Measurements from ENCODE around the gene NPY5R. TPM values are rescaled to one million over a fixed set of nuclear protein-coding genes. Genes with fewer than 3 reads are reported as not detected.

Gene NPY5R
- total and polyA plus RNA-seq, 2 experiments from 2014 or later, result 0.30 to 0.46 TPM

DNA sequence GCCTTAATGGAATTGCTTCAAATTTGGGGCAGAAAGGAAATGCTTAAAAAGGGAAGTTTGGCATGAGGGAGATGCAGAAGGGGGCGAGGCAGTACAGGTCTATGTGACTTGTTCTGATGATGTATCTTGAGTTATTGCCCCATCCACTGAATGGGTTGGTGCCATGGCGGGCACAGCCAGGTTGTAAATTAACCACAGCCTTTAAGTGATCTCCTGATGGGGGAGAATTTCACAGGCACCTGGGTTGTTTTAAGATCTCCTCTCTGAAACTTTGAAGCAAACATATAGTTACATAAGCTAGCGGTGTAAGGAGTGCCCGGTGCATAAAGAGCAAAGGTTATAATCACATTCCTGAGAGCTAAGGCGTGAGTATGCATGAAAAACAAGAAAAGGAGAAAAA, 37.0 kb downstream of the NPY5R start:
- H3K36me3 ChIP-seq (replicated peaks; ENCODE audit: insufficient read depth, low read depth), result no peaks in the 10 kb centered on the region
- TF ChIP-seq, protein P1, sequence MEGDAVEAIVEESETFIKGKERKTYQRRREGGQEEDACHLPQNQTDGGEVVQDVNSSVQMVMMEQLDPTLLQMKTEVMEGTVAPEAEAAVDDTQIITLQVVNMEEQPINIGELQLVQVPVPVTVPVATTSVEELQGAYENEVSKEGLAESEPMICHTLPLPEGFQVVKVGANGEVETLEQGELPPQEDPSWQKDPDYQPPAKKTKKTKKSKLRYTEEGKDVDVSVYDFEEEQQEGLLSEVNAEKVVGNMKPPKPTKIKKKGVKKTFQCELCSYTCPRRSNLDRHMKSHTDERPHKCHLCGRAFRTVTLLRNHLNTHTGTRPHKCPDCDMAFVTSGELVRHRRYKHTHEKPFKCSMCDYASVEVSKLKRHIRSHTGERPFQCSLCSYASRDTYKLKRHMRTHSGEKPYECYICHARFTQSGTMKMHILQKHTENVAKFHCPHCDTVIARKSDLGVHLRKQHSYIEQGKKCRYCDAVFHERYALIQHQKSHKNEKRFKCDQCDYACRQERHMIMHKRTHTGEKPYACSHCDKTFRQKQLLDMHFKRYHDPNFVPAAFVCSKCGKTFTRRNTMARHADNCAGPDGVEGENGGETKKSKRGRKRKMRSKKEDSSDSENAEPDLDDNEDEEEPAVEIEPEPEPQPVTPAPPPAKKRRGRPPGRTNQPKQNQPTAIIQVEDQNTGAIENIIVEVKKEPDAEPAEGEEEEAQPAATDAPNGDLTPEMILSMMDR (IDR thresholded peaks at IDR 0.05; ENCODE audit: poor library complexity), result no peak
- TF ChIP-seq EZH2phosphoT487 (IDR thresholded peaks at IDR 0.05; ENCODE audit: low read depth, severe bottlenecking, unreplicated experiment) (no peak), EZH2 (IDR thresholded peaks at IDR 0.05; ENCODE audit: borderline replicate concordance) (no peak)
- no peaks in the 10 kb centered on the region for H3K79me2 ChIP-seq
- no peak overlapping the region for H3K4me3 ChIP-seq
- no peak overlapping the region for H2AFZ ChIP-seq
- H3K4me2 ChIP-seq, result no peak overlapping the region
- H4K20me1 ChIP-seq (ENCODE audit: insufficient read depth, poor library complexity, severe bottlenecking), result no peaks in the 10 kb centered on the region
- H3K9me3 ChIP-seq (ENCODE audit: low read depth), result no peaks in the 10 kb centered on the region
- DNase-seq (ENCODE audit: low spot score), result peak; percentile 7
- no peaks in the 10 kb centered on the region for H3K9me2 ChIP-seq (replicated peaks; ENCODE audit: insufficient read depth)
- peak overlapping the region; percentile 47 for H3K27ac ChIP-seq
- WGBS (ENCODE audit: low lambda C conversion rate, missing lambda C conversion rate), result 66% methylated on average over 5 of the region's 5 CpGs
- no peaks in the 10 kb centered on the region for H3K27me3 ChIP-seq
- no peaks in the 10 kb centered on the region for H3K4me1 ChIP-seq (ENCODE audit: insufficient read depth)

DNA sequence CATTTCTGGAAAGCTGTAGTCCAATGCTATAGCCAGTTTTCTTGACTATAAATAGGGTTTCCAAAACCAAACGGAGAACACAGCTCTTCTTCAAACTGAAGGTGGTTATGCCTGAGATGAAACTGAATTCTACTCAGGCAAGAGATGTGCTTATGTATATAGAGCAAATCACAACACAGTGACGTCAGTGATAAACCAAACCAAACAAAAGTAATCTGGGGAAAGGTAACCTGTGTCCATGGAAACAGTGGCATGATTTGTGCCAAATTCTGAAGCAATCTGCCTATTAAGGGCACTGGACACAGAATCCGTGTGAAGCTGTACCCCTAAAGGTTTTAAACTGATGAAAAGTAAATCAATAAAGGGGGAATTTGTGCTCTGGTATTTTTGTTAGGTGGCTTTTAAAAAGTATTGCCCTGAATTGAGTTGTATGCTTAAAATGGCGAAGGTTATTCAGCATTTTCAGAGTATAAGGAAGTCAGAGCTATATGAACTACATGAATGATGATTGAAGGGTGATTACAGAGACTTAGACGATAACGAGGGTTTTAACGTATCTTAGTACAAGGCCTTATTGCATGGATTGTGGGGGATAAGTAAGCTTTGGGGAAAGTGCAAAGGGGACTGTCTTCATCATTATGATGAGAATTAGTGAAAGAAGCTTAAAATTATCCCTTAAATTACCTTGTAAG, 38.6 kb downstream of the NPY5R start:
- Histone ChIP-seq H2AFZ (no peak overlapping the region), H3K4me3 (no peak overlapping the region), H3K36me3 (replicated peaks; ENCODE audit: insufficient read depth, low read depth) (no peaks in the 10 kb centered on the region), H4K20me1 (ENCODE audit: insufficient read depth, poor library complexity, severe bottlenecking) (no peaks in the 10 kb centered on the region), H3K9me3 (ENCODE audit: low read depth) (no peaks in the 10 kb centered on the region), H3K9me2 (replicated peaks; ENCODE audit: insufficient read depth) (no peaks in the 10 kb centered on the region), H3K27me3 (no peaks in the 10 kb centered on the region), H3K4me2 (no peak overlapping the region), H3K4me1 (ENCODE audit: insufficient read depth) (no peaks in the 10 kb centered on the region), H3K27ac (no peak overlapping the region), H3K79me2 (no peaks in the 10 kb centered on the region)
- DNase-seq (ENCODE audit: low spot score), result no peak
- WGBS (ENCODE audit: low lambda C conversion rate, missing lambda C conversion rate), result 83% methylated on average over 7 of the region's 7 CpGs
- no peak for TF ChIP-seq EZH2 (IDR thresholded peaks at IDR 0.05; ENCODE audit: borderline replicate concordance)
- TF ChIP-seq EZH2phosphoT487 (IDR thresholded peaks at IDR 0.05; ENCODE audit: low read depth, severe bottlenecking, unreplicated experiment), result no peak
- TF ChIP-seq, protein P1 (IDR thresholded peaks at IDR 0.05; ENCODE audit: poor library complexity), result no peak

DNA sequence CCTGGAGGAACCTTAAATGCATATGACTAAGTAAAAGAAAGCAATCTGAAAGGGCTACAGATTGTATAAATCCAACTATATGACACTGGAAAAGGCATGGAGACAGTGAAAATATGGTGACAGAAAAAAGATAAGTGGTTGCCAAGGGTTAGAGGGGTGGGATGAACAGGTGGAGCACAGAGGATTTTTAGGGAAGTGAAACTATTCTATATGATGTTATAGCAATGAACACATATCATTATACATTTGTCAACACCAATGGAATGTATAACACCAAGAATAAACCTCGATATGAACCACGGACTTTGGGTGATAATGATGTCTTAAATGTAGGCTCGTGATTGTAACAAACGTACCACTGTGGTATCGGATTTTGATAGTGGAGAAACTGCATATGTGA, 40.7 kb downstream of the NPY5R start:
- Histone ChIP-seq H3K9me3 (ENCODE audit: low read depth) (no peaks in the 10 kb centered on the region), H3K4me1 (ENCODE audit: insufficient read depth) (no peaks in the 10 kb centered on the region), H3K79me2 (no peaks in the 10 kb centered on the region), H3K4me3 (no peak overlapping the region), H3K9me2 (replicated peaks; ENCODE audit: insufficient read depth) (no peaks in the 10 kb centered on the region), H2AFZ (no peak overlapping the region), H3K27ac (no peak overlapping the region), H3K4me2 (no peak overlapping the region), H3K27me3 (no peaks in the 10 kb centered on the region), H3K36me3 (replicated peaks; ENCODE audit: insufficient read depth, low read depth) (no peaks in the 10 kb centered on the region), H4K20me1 (ENCODE audit: insufficient read depth, poor library complexity, severe bottlenecking) (no peaks in the 10 kb centered on the region)
- DNase-seq (ENCODE audit: low spot score), result no peak
- no peak for TF ChIP-seq EZH2 (IDR thresholded peaks at IDR 0.05; ENCODE audit: borderline replicate concordance)
- TF ChIP-seq, protein P1 (IDR thresholded peaks at IDR 0.05; ENCODE audit: poor library complexity), result no peak
- no peak for TF ChIP-seq EZH2phosphoT487 (IDR thresholded peaks at IDR 0.05; ENCODE audit: low read depth, severe bottlenecking, unreplicated experiment)
- 87% methylated on average over 5 of the region's 5 CpGs for WGBS (ENCODE audit: low lambda C conversion rate, missing lambda C conversion rate)
